ENCODE data around the gene FZD4.

- TF ChIP-seq, protein P1, sequence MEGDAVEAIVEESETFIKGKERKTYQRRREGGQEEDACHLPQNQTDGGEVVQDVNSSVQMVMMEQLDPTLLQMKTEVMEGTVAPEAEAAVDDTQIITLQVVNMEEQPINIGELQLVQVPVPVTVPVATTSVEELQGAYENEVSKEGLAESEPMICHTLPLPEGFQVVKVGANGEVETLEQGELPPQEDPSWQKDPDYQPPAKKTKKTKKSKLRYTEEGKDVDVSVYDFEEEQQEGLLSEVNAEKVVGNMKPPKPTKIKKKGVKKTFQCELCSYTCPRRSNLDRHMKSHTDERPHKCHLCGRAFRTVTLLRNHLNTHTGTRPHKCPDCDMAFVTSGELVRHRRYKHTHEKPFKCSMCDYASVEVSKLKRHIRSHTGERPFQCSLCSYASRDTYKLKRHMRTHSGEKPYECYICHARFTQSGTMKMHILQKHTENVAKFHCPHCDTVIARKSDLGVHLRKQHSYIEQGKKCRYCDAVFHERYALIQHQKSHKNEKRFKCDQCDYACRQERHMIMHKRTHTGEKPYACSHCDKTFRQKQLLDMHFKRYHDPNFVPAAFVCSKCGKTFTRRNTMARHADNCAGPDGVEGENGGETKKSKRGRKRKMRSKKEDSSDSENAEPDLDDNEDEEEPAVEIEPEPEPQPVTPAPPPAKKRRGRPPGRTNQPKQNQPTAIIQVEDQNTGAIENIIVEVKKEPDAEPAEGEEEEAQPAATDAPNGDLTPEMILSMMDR (conservative IDR thresholded peaks at IDR 0.05): no peak
- TF ChIP-seq ZFX (IDR thresholded peaks at IDR 0.05): no peak
Measured at GRCh38 chr11:86923999-86924766, 31.0 kb downstream of the FZD4 start.
